ENCODE results near the gene RRM2.

GRCh38 chr2:10141736-10142639, 19.4 kb downstream of the RRM2 start:
- TF ChIP-seq CTCF (IDR thresholded peaks at IDR 0.05 in 2 of 3, conservative IDR thresholded peaks at IDR 0.05 in 1 of 3; ENCODE audit: borderline replicate concordance in 1 of 3, insufficient read depth in 1 of 3, low read depth in 2 of 3, low read length in 2 of 3) (peak; percentile 49 to 62 (median 60); a peak in 5 of 6 replicates), SRF (IDR thresholded peaks at IDR 0.05; ENCODE audit: low read depth) (no peak), POLR2AphosphoS5 (IDR thresholded peaks at IDR 0.05; ENCODE audit: low read depth, low read length) (no peak), EZH2 (IDR thresholded peaks at IDR 0.05) (no peak), TCF7L2 (IDR thresholded peaks at IDR 0.05; ENCODE audit: borderline replicate concordance, extremely low read depth, insufficient read depth, insufficient read length) (no peak), POLR2A (IDR thresholded peaks at IDR 0.05; ENCODE audit: borderline replicate concordance, extremely low read depth, insufficient read depth, insufficient read length) (no peak)
- TF ChIP-seq, protein P1, sequence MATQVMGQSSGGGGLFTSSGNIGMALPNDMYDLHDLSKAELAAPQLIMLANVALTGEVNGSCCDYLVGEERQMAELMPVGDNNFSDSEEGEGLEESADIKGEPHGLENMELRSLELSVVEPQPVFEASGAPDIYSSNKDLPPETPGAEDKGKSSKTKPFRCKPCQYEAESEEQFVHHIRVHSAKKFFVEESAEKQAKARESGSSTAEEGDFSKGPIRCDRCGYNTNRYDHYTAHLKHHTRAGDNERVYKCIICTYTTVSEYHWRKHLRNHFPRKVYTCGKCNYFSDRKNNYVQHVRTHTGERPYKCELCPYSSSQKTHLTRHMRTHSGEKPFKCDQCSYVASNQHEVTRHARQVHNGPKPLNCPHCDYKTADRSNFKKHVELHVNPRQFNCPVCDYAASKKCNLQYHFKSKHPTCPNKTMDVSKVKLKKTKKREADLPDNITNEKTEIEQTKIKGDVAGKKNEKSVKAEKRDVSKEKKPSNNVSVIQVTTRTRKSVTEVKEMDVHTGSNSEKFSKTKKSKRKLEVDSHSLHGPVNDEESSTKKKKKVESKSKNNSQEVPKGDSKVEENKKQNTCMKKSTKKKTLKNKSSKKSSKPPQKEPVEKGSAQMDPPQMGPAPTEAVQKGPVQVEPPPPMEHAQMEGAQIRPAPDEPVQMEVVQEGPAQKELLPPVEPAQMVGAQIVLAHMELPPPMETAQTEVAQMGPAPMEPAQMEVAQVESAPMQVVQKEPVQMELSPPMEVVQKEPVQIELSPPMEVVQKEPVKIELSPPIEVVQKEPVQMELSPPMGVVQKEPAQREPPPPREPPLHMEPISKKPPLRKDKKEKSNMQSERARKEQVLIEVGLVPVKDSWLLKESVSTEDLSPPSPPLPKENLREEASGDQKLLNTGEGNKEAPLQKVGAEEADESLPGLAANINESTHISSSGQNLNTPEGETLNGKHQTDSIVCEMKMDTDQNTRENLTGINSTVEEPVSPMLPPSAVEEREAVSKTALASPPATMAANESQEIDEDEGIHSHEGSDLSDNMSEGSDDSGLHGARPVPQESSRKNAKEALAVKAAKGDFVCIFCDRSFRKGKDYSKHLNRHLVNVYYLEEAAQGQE (IDR thresholded peaks at IDR 0.05; ENCODE audit: low read depth): no peak

Measured in HCT116 (cell line).